ENCODE results near the gene PTPN23. TPM values are rescaled to one million over a fixed set of nuclear protein-coding genes. Genes with fewer than 3 reads are reported as not detected.

The PTPN23 gene
- total RNA-seq, 1 experiment from 2014 or later = 53.5 TPM

DNA sequence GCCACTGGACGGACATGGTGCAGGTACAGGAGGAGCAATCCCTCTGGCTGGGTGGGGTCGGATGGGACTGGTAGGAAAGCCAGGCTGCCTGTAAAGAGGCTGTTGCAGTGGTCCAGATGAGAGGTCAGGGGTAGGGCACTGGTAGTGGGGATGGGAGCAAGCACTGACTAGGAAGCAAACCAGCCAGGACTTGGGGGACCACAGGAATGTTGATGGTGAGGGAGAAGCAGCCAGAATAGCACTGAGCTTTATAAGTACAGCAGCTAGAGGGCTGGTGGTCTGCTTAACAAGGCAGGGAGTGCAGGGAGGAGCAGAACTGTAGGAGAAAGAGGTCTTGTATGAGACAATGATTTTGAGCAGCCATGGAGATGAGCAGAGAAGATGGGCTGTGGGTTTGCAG, 38.7 kb upstream of the PTPN23 start:
- Mint-ChIP-seq H3K27me3 (ENCODE audit: low read depth) (no peaks in the 10 kb centered on the region), H3K27ac (no peak overlapping the region), H3K9me3 (no peaks in the 10 kb centered on the region), H3K4me3 (no peak overlapping the region), H3K36me3 (peaks cover 43% of the 10 kb centered on the region), H3K4me1 (no peaks in the 10 kb centered on the region)
- ChIA-PET CTCF (interaction anchor here (0.7 kb wide), 2 partner anchors 29 to 182 kb away, joined by 5 read pairs; no protein-coding TSS in a partner anchor), POLR2A (interaction anchor here (0.5 kb wide), 1 partner anchor 26 kb away, joined by 3 read pairs; no protein-coding TSS in a partner anchor)
- TF ChIP-seq SMAD3 (CRISPR knock-in tag; IDR thresholded peaks at IDR 0.05; ENCODE audit: borderline replicate concordance) (no peak), ZMAT4 (CRISPR knock-in tag; IDR thresholded peaks at IDR 0.05) (no peak), ZNF232 (CRISPR knock-in tag; IDR thresholded peaks at IDR 0.05) (no peak), ZNF138 (CRISPR knock-in tag; conservative IDR thresholded peaks at IDR 0.05) (no peak), GABPB1 (CRISPR knock-in tag; IDR thresholded peaks at IDR 0.05) (no peak), USF1 (CRISPR knock-in tag; IDR thresholded peaks at IDR 0.05) (no peak), ATF6 (CRISPR knock-in tag; IDR thresholded peaks at IDR 0.05) (no peak), KAT7 (CRISPR knock-in tag; IDR thresholded peaks at IDR 0.05; ENCODE audit: borderline replicate concordance) (no peak), SP1 (CRISPR knock-in tag; conservative IDR thresholded peaks at IDR 0.05) (no peak)
- TF ChIP-seq, protein P1, sequence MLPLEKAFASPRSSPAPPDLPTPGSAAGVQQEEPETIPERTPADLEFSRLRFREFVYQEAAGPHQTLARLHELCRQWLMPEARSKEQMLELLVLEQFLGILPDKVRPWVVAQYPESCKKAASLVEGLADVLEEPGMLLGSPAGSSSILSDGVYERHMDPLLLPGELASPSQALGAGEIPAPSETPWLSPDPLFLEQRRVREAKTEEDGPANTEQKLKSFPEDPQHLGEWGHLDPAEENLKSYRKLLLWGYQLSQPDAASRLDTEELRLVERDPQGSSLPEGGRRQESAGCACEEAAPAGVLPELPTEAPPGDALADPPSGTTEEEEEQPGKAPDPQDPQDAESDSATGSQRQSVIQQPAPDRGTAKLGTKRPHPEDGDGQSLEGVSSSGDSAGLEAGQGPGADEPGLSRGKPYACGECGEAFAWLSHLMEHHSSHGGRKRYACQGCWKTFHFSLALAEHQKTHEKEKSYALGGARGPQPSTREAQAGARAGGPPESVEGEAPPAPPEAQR (CRISPR knock-in tag; IDR thresholded peaks at IDR 0.05) = no peak
- TF ChIP-seq, protein P2, sequence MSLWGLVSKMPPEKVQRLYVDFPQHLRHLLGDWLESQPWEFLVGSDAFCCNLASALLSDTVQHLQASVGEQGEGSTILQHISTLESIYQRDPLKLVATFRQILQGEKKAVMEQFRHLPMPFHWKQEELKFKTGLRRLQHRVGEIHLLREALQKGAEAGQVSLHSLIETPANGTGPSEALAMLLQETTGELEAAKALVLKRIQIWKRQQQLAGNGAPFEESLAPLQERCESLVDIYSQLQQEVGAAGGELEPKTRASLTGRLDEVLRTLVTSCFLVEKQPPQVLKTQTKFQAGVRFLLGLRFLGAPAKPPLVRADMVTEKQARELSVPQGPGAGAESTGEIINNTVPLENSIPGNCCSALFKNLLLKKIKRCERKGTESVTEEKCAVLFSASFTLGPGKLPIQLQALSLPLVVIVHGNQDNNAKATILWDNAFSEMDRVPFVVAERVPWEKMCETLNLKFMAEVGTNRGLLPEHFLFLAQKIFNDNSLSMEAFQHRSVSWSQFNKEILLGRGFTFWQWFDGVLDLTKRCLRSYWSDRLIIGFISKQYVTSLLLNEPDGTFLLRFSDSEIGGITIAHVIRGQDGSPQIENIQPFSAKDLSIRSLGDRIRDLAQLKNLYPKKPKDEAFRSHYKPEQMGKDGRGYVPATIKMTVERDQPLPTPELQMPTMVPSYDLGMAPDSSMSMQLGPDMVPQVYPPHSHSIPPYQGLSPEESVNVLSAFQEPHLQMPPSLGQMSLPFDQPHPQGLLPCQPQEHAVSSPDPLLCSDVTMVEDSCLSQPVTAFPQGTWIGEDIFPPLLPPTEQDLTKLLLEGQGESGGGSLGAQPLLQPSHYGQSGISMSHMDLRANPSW (CRISPR knock-in tag; conservative IDR thresholded peaks at IDR 0.05; ENCODE audit: low read depth) = no peak
- TF ChIP-seq, protein P3, sequence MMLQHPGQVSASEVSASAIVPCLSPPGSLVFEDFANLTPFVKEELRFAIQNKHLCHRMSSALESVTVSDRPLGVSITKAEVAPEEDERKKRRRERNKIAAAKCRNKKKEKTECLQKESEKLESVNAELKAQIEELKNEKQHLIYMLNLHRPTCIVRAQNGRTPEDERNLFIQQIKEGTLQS (CRISPR knock-in tag; conservative IDR thresholded peaks at IDR 0.05) = no peak
- DNase-seq (ENCODE audit: low spot score) (no peak), ATAC-seq (no peak)

GRCh38 chr3:47342812-47343211, 38.0 kb upstream of the PTPN23 start:
- no peak for ATAC-seq
- no peaks in the 10 kb centered on the region for H3K27me3 Mint-ChIP-seq (ENCODE audit: low read depth)
- H3K9me3 Mint-ChIP-seq = no peaks in the 10 kb centered on the region
- ChIA-PET POLR2A (interaction anchor here (0.5 kb wide), 1 partner anchor 25 kb away, joined by 3 read pairs; no protein-coding TSS in a partner anchor), CTCF (interaction anchor here (0.6 to 1.4 kb wide), 2 partner anchors 344 to 433 kb away, joined by 3 read pairs; no protein-coding TSS in a partner anchor)
- H3K27ac Mint-ChIP-seq = no peak overlapping the region
- TF ChIP-seq ETV6 (CRISPR knock-in tag; IDR thresholded peaks at IDR 0.05) (no peak), TEAD1 (CRISPR knock-in tag; IDR thresholded peaks at IDR 0.05) (no peak), ZNF416 (CRISPR knock-in tag; IDR thresholded peaks at IDR 0.05) (no peak), NR2C2 (CRISPR knock-in tag; IDR thresholded peaks at IDR 0.05) (no peak), MXD4 (CRISPR knock-in tag; IDR thresholded peaks at IDR 0.05; ENCODE audit: borderline replicate concordance) (no peak), RELA (CRISPR knock-in tag; IDR thresholded peaks at IDR 0.05; ENCODE audit: borderline replicate concordance) (no peak), CBFB (CRISPR knock-in tag; IDR thresholded peaks at IDR 0.05; ENCODE audit: low read depth) (no peak), ZNF219 (CRISPR knock-in tag; IDR thresholded peaks at IDR 0.05; ENCODE audit: borderline replicate concordance) (no peak), NFE2L1 (CRISPR knock-in tag; IDR thresholded peaks at IDR 0.05) (no peak)
- TF ChIP-seq, protein P4, sequence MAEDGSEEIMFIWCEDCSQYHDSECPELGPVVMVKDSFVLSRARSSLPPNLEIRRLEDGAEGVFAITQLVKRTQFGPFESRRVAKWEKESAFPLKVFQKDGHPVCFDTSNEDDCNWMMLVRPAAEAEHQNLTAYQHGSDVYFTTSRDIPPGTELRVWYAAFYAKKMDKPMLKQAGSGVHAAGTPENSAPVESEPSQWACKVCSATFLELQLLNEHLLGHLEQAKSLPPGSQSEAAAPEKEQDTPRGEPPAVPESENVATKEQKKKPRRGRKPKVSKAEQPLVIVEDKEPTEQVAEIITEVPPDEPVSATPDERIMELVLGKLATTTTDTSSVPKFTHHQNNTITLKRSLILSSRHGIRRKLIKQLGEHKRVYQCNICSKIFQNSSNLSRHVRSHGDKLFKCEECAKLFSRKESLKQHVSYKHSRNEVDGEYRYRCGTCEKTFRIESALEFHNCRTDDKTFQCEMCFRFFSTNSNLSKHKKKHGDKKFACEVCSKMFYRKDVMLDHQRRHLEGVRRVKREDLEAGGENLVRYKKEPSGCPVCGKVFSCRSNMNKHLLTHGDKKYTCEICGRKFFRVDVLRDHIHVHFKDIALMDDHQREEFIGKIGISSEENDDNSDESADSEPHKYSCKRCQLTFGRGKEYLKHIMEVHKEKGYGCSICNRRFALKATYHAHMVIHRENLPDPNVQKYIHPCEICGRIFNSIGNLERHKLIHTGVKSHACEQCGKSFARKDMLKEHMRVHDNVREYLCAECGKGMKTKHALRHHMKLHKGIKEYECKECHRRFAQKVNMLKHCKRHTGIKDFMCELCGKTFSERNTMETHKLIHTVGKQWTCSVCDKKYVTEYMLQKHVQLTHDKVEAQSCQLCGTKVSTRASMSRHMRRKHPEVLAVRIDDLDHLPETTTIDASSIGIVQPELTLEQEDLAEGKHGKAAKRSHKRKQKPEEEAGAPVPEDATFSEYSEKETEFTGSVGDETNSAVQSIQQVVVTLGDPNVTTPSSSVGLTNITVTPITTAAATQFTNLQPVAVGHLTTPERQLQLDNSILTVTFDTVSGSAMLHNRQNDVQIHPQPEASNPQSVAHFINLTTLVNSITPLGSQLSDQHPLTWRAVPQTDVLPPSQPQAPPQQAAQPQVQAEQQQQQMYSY (CRISPR knock-in tag; IDR thresholded peaks at IDR 0.05) = no peak
- TF ChIP-seq, protein P5, sequence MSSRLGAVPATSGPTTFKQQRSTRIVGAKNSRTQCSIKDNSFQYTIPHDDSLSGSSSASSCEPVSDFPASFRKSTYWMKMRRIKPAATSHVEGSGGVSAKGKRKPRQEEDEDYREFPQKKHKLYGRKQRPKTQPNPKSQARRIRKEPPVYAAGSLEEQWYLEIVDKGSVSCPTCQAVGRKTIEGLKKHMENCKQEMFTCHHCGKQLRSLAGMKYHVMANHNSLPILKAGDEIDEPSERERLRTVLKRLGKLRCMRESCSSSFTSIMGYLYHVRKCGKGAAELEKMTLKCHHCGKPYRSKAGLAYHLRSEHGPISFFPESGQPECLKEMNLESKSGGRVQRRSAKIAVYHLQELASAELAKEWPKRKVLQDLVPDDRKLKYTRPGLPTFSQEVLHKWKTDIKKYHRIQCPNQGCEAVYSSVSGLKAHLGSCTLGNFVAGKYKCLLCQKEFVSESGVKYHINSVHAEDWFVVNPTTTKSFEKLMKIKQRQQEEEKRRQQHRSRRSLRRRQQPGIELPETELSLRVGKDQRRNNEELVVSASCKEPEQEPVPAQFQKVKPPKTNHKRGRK (CRISPR knock-in tag; IDR thresholded peaks at IDR 0.05; ENCODE audit: borderline replicate concordance) = no peak
- H3K4me1 Mint-ChIP-seq = no peaks in the 10 kb centered on the region
- no peak overlapping the region for H3K4me3 Mint-ChIP-seq
- H3K36me3 Mint-ChIP-seq = peaks cover 36% of the 10 kb centered on the region
- DNase-seq (ENCODE audit: low spot score) = no peak

All from WTC11 (cell line).